HG03342 (cell line): ENCODE results near the gene SLC25A6.
"Not testable (repeated sequence)": the region's sequence is repeated elsewhere in the genome, so short reads cannot be mapped to it uniquely, and the experiment has no call there.

Source experiments
- ATAC-seq: cut with Tn5 transposase; IDR thresholded peaks from one replicate; pipeline ENCODE4 v1.9.1; 2021; ENCODE audit warnings: mild to moderate bottlenecking, moderate library complexity; ENCODE audit not compliant: unreplicated experiment

SLC25A6 gene

GRCh38 chrX:1390621-1391369, 1.1 kb downstream of the SLC25A6 start:
- ATAC-seq, result no peak

- no peak for ATAC-seq
These were observed 2.0 kb downstream of the SLC25A6 start for GRCh38 chrX:1389993-1390285.

GRCh38 chrX:1389181-1389992, 2.5 kb downstream of the SLC25A6 start:
- no peak for ATAC-seq

- ATAC-seq, result no peak
These were observed 3.3 kb downstream of the SLC25A6 start for GRCh38 chrX:1388651-1389050.

- ATAC-seq, result no peak
These were observed 4.7 kb downstream of the SLC25A6 start for GRCh38 chrX:1387141-1387776.

- ATAC-seq, result no peak
These were observed 5.4 kb downstream of the SLC25A6 start for GRCh38 chrX:1386338-1387127.

GRCh38 chrX:1385253-1386223, 6.4 kb downstream of the SLC25A6 start:
- no peak for ATAC-seq

GRCh38 chrX:1384658-1385252, 7.2 kb downstream of the SLC25A6 start:
- no peak for ATAC-seq

GRCh38 chrX:1380672-1381233, 11.2 kb downstream of the SLC25A6 start:
- no peak for ATAC-seq

GRCh38 chrX:1378306-1378759, 13.6 kb downstream of the SLC25A6 start:
- ATAC-seq, result no peak

- ATAC-seq, result no peak
These were observed 23.6 kb downstream of the SLC25A6 start for GRCh38 chrX:1368385-1368698.

- ATAC-seq, result not testable (repeated sequence)
These were observed 25.6 kb downstream of the SLC25A6 start for GRCh38 chrX:1366363-1366762.

GRCh38 chrX:1361910-1362309, 30.0 kb downstream of the SLC25A6 start:
- ATAC-seq, result no peak

GRCh38 chrX:1361275-1361674, 30.6 kb downstream of the SLC25A6 start:
- no peak for ATAC-seq

GRCh38 chrX:1360171-1360570, 31.7 kb downstream of the SLC25A6 start:
- no peak for ATAC-seq

- ATAC-seq, result no peak
These were observed 32.4 kb downstream of the SLC25A6 start for GRCh38 chrX:1359477-1359873.

GRCh38 chrX:1358793-1359476, 33.0 kb downstream of the SLC25A6 start:
- no peak for ATAC-seq

GRCh38 chrX:1357993-1358392, 33.9 kb downstream of the SLC25A6 start:
- ATAC-seq, result no peak
